NCI-H1105 (cell line): ENCODE results near the gene SPINK6.
A peak's percentile ranks its signal among the peaks of the same experiment; 100 is the strongest.

Source experiments
- DNase-seq: peaks from one replicate; lab custom pipeline; 2025; lab: John Stamatoyannopoulos, UW

Gene SPINK6

GRCh38 chr5:148202531-148203203, at the start of gene SPINK6:
Gene SPINK6, plus strand, starts transcription at chr5:148203042. Its CDS starts 55 bp downstream, at chr5:148203097.
- no peak for DNase-seq

GRCh38 chr5:148156609-148157008, 46.2 kb upstream of the SPINK6 start:
- no peak for DNase-seq

- DNase-seq = no peak
Observed at GRCh38 chr5:148162038-148162437, 40.8 kb upstream of the SPINK6 start.

- no peak for DNase-seq
Observed at GRCh38 chr5:148163345-148163744, 39.5 kb upstream of the SPINK6 start.

- no peak for DNase-seq
Observed at GRCh38 chr5:148166550-148167283, 36.1 kb upstream of the SPINK6 start.

GRCh38 chr5:148168246-148168645, 34.6 kb upstream of the SPINK6 start, which contains the start of gene SPINK14:
Gene SPINK14, plus strand, starts transcription at chr5:148168546. Its CDS starts 1,187 bp downstream, at chr5:148169733.
- no peak for DNase-seq

GRCh38 chr5:148172377-148172776, 30.5 kb upstream of the SPINK6 start:
- DNase-seq = no peak

GRCh38 chr5:148176480-148176879, 26.4 kb upstream of the SPINK6 start:
- DNase-seq = no peak

GRCh38 chr5:148177207-148177606, 25.6 kb upstream of the SPINK6 start:
- no peak for DNase-seq

GRCh38 chr5:148179234-148179824, 23.5 kb upstream of the SPINK6 start:
- DNase-seq = peak; percentile 17

GRCh38 chr5:148186248-148187003, 16.4 kb upstream of the SPINK6 start:
- DNase-seq = no peak

- no peak for DNase-seq
Observed at GRCh38 chr5:148191010-148191409, 11.8 kb upstream of the SPINK6 start.

- DNase-seq = no peak
Observed at GRCh38 chr5:148193202-148193601, 9.6 kb upstream of the SPINK6 start.

- no peak for DNase-seq
Observed at GRCh38 chr5:148201151-148201550, 1.7 kb upstream of the SPINK6 start.

GRCh38 chr5:148205044-148205806, 2.4 kb downstream of the SPINK6 start:
- no peak for DNase-seq

GRCh38 chr5:148205865-148206264, 3.0 kb downstream of the SPINK6 start:
- DNase-seq = no peak

- no peak for DNase-seq
Observed at GRCh38 chr5:148206620-148207019, 3.8 kb downstream of the SPINK6 start.

- no peak for DNase-seq
Observed at GRCh38 chr5:148208226-148208625, 5.4 kb downstream of the SPINK6 start.

- DNase-seq = no peak
Observed at GRCh38 chr5:148209151-148209770, 6.4 kb downstream of the SPINK6 start.

GRCh38 chr5:148214665-148215185, 11.9 kb downstream of the SPINK6 start:
- DNase-seq = no peak

GRCh38 chr5:148221508-148221907, 18.7 kb downstream of the SPINK6 start:
- no peak for DNase-seq
